Panc1 (cell line): Measurements from ENCODE around the gene AHI1. TPM values are rescaled to one million over a fixed set of nuclear protein-coding genes. Genes with fewer than 3 reads are reported as not detected.

Experiments
- ATAC-seq: fragments of 200-7000 bp; cut with Tn5 transposase; 2 replicates; pipeline ENCODE4 v1.9.1; 2020; ENCODE audit warnings: mild to moderate bottlenecking, moderate library complexity
- BruUV-seq: library from RNA; stranded (reverse); fragments of 400-500 nt; replicated peaks from 2 replicates; lab custom pipeline; 2021; lab: Mats Ljungman, UMichigan
- CTCF ChIA-PET: fragments of 300-600 bp; sonication (Branson Sonifier 250); formaldehyde crosslinking; loops from one replicate; lab custom pipeline; 2022; ENCODE audit warnings: antibody characterized with exemption; lab: Charles Lee
- POLR2A ChIA-PET: fragments of 300-600 bp; sonication (Branson Sonifier 250); formaldehyde crosslinking; loops from one replicate; lab custom pipeline; 2022; ENCODE audit warnings: antibody characterized with exemption; lab: Charles Lee
- DNase-seq: peaks from one replicate; pipeline ENCODE4 v3.0.0-alpha.2; 2010; ENCODE audit warnings: low read depth, low spot score
- H3K27ac ChIP-seq: 2 replicates; pipeline ENCODE4 v1.5.1; 2011; ENCODE audit warnings: mild to moderate bottlenecking, low read length, inconsistent platforms
- H3K27me3 ChIP-seq: fragments of 200-500 bp; sonication (Bioruptor generic); 2 replicates; pipeline ENCODE4 v1.6.0; 2014; ENCODE audit warnings: low read length, inconsistent platforms; ENCODE audit not compliant: control insufficient read depth, insufficient read depth
- H3K36me3 ChIP-seq: fragments of 200-500 bp; sonication (Bioruptor generic); 2 replicates; pipeline ENCODE4 v1.5.1; 2014; ENCODE audit warnings: inconsistent platforms, mild to moderate bottlenecking, low read length, moderate library complexity; ENCODE audit not compliant: control insufficient read depth, insufficient read depth
- H3K4me1 ChIP-seq: 2 replicates; pipeline ENCODE4 v1.5.1; 2011; ENCODE audit warnings: inconsistent platforms, mild to moderate bottlenecking, low read length, moderate library complexity; ENCODE audit not compliant: control insufficient read depth, insufficient read depth
- H3K4me3 ChIP-seq, 2 experiments: 2 replicates each; pipeline ENCODE4 v1.5.1; 2011 to 2012; ENCODE audit warnings: low read depth in 2 of 2, low read length in 2 of 2, mild to moderate bottlenecking in 2 of 2, inconsistent platforms in 1 of 2, moderate library complexity in 1 of 2
- H3K9me3 ChIP-seq: fragments of 200-500 bp; sonication (Bioruptor generic); 2 replicates; pipeline ENCODE4 v1.5.1; 2014; ENCODE audit warnings: low read depth, mild to moderate bottlenecking, inconsistent platforms, low read length, moderate library complexity; ENCODE audit not compliant: control insufficient read depth, insufficient read depth
- CTCF ChIP-seq: fragments of 450-650 bp; IDR thresholded peaks from 2 replicates; pipeline ENCODE4 v1.5.1; 2017; ENCODE audit warnings: mild to moderate bottlenecking
- POLR2AphosphoS5 ChIP-seq: IDR thresholded peaks from 2 replicates; pipeline ENCODE4 v1.6.1; 2012; ENCODE audit warnings: mild to moderate bottlenecking, low read depth, low read length, moderate library complexity
- REST ChIP-seq, 2 experiments: IDR thresholded peaks; 2 replicates each; pipeline ENCODE4 v1.6.1; 2011 to 2012; ENCODE audit warnings: low read depth in 2 of 2, control low read depth in 1 of 2, low read length in 1 of 2, mild to moderate bottlenecking in 1 of 2, moderate library complexity in 1 of 2; ENCODE audit not compliant: insufficient read depth in 1 of 2
- TCF7L2 ChIP-seq: IDR thresholded peaks from 2 replicates; pipeline ENCODE4 v1.6.1; 2011; ENCODE audit warnings: mild to moderate bottlenecking, low read depth, low read length, inconsistent platforms
- in situ Hi-C: cut with HindIII; loops from 2 replicates; pipeline ENCODE4 v1.10.0; 2016; ENCODE audit warnings: low sequenced_read_pairs, low pct_unique_long_range_greater_than_20kb
- intact Hi-C: fragments of 100-400 bp; cut with micrococcal nuclease; formaldehyde crosslinking; loops from one replicate; pipeline ENCODE4 v1.10.0; 2022; ENCODE audit not compliant: unreplicated experiment
- total RNA-seq: library from RNA; stranded (reverse); gene quantifications from one replicate; pipeline ENCODE4 v1.2.1, GENCODE V29; 2021; ENCODE audit not compliant: unreplicated experiment

Gene AHI1
- total RNA-seq, 1 experiment from 2014 or later, result 22.3 TPM

GRCh38 chr6:135440087-135440792 lies 57.3 kb downstream of the AHI1 start:
- ChIA-PET CTCF (interaction anchor here (0.5 kb wide), 1 partner anchor 878 kb away, joined by 3 read pairs; no protein-coding TSS in a partner anchor), POLR2A (interaction anchor here (0.6 kb wide), 1 partner anchor 467 kb away, joined by 9 read pairs; no protein-coding TSS in a partner anchor)
- DNase-seq (no peak), ATAC-seq (no peak)
- peaks cover 3% of the 10 kb centered on the region; the same call in 1 of the 2 replicates for H3K36me3 ChIP-seq
- no peak overlapping the region for H3K4me3 ChIP-seq
- in situ Hi-C loops, result no loop called here
- H3K9me3 ChIP-seq, result no peaks in the 10 kb centered on the region
- no peaks in the 10 kb centered on the region for H3K4me1 ChIP-seq
- no peak overlapping the region for H3K27ac ChIP-seq
- TF ChIP-seq CTCF, result no peak
- TF ChIP-seq REST (IDR thresholded peaks at IDR 0.05; ENCODE audit: insufficient read depth in 1 of 2, low read depth in 2 of 2, low read length in 1 of 2), result no peak
- no peaks in the 10 kb centered on the region for H3K27me3 ChIP-seq
- no TSS peak for BruUV-seq
- intact Hi-C loops, result no loop called here

GRCh38 chr6:135439549-135439948 lies 58.0 kb downstream of the AHI1 start:
- Histone ChIP-seq H3K4me3 (no peak overlapping the region), H3K27ac (no peak overlapping the region), H3K4me1 (no peaks in the 10 kb centered on the region), H3K36me3 (peaks cover 3% of the 10 kb centered on the region; the same call in 1 of the 2 replicates), H3K27me3 (no peaks in the 10 kb centered on the region), H3K9me3 (no peaks in the 10 kb centered on the region)
- intact Hi-C loops, result no loop called here
- ATAC-seq (no peak), DNase-seq (no peak)
- POLR2A ChIA-PET, result no interaction called here
- in situ Hi-C loops, result no loop called here
- no TSS peak for BruUV-seq
- CTCF ChIA-PET, result interaction anchor here (0.5 kb wide), 1 partner anchor 878 kb away, joined by 3 read pairs; no protein-coding TSS in a partner anchor
- TF ChIP-seq CTCF, result no peak
- TF ChIP-seq POLR2AphosphoS5, result no peak
- TF ChIP-seq REST (IDR thresholded peaks at IDR 0.05; ENCODE audit: insufficient read depth in 1 of 2, low read depth in 2 of 2, low read length in 1 of 2), result no peak
- TF ChIP-seq TCF7L2, result no peak
